Mesothelial cell of epicardium (in vitro differentiated cells): ENCODE measurements around the gene TRPM5. TPM values are rescaled to one million over a fixed set of nuclear protein-coding genes. Genes with fewer than 3 reads are reported as not detected.
A peak's percentile ranks its signal among the peaks of the same experiment; 100 is the strongest.

Source experiments
- DNase-seq, 2 experiments: peaks; one replicate each; pipeline ENCODE4 v3.0.0; 2021; ENCODE audit warnings: low spot score in 2 of 2; ENCODE audit not compliant: unreplicated experiment in 2 of 2
- H3K27ac Mint-ChIP-seq: 2 replicates; pipeline ENCODE4 v1.8.0; 2021; ENCODE audit warnings: mixed read lengths
- H3K27me3 Mint-ChIP-seq: 2 replicates; pipeline ENCODE4 v1.8.0; 2021; ENCODE audit warnings: low read depth, mixed read lengths
- H3K36me3 Mint-ChIP-seq: 2 replicates; pipeline ENCODE4 v1.8.0; 2021; ENCODE audit warnings: mixed read lengths
- H3K4me1 Mint-ChIP-seq: 2 replicates; pipeline ENCODE4 v1.8.0; 2021; ENCODE audit warnings: mixed read lengths
- H3K4me3 Mint-ChIP-seq: 2 replicates; pipeline ENCODE4 v1.8.0; 2021; ENCODE audit warnings: mild to moderate bottlenecking, moderate library complexity, mixed read lengths
- H3K9me3 Mint-ChIP-seq: 2 replicates; pipeline ENCODE4 v1.8.0; 2021; ENCODE audit warnings: mixed read lengths
- total RNA-seq: library from RNA; stranded (reverse); gene quantifications from 3 replicates; pipeline ENCODE4 v1.2.1, GENCODE V29; 2021
- TF ChIP-seq, protein P1 (sequence below): fragments of 200-600 bp; sonication (generic); IDR thresholded peaks from one replicate; pipeline ENCODE4 v1.5.0; 2021; ENCODE audit warnings: antibody characterized with exemption; ENCODE audit not compliant: unreplicated experiment

TRPM5 gene
- total RNA-seq, 1 donor from 2014 or later, result 6.9 TPM

DNA sequence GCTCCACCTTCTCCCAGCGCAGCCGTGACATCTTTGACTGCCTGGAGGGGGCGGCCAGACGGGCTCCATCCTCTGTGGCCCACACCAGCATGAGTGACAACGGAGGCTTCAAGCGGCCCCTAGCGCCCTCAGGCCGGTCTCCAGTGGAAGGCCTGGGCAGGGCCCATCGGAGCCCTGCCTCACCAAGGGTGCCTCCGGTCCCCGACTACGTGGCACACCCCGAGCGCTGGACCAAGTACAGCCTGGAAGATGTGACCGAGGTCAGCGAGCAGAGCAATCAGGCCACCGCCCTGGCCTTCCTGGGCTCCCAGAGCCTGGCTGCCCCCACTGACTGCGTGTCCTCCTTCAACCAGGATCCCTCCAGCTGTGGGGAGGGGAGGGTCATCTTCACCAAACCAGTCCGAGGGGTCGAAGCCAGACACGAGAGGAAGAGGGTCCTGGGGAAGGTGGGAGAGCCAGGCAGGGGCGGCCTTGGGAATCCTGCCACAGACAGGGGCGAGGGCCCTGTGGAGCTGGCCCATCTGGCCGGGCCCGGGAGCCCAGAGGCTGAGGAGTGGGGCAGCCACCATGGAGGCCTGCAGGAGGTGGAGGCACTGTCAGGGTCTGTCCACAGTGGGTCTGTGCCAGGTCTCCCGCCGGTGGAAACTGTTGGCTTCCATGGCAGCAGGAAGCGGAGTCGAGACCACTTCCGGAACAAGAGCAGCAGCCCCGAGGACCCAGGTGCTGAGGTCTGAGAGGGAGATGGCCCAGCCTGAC lies 41.2 kb downstream of the TRPM5 start:
- H3K27me3 Mint-ChIP-seq, result no peaks in the 10 kb centered on the region
- DNase-seq, result no peak
- H3K4me3 Mint-ChIP-seq, result peak overlapping the region; percentile 86
- no peaks in the 10 kb centered on the region for H3K9me3 Mint-ChIP-seq
- peaks cover 30% of the 10 kb centered on the region for H3K4me1 Mint-ChIP-seq
- H3K27ac Mint-ChIP-seq, result peak overlapping the region; percentile 39
- TF ChIP-seq, protein P1, sequence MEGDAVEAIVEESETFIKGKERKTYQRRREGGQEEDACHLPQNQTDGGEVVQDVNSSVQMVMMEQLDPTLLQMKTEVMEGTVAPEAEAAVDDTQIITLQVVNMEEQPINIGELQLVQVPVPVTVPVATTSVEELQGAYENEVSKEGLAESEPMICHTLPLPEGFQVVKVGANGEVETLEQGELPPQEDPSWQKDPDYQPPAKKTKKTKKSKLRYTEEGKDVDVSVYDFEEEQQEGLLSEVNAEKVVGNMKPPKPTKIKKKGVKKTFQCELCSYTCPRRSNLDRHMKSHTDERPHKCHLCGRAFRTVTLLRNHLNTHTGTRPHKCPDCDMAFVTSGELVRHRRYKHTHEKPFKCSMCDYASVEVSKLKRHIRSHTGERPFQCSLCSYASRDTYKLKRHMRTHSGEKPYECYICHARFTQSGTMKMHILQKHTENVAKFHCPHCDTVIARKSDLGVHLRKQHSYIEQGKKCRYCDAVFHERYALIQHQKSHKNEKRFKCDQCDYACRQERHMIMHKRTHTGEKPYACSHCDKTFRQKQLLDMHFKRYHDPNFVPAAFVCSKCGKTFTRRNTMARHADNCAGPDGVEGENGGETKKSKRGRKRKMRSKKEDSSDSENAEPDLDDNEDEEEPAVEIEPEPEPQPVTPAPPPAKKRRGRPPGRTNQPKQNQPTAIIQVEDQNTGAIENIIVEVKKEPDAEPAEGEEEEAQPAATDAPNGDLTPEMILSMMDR, result no peak
- peaks cover 2% of the 10 kb centered on the region for H3K36me3 Mint-ChIP-seq

DNA sequence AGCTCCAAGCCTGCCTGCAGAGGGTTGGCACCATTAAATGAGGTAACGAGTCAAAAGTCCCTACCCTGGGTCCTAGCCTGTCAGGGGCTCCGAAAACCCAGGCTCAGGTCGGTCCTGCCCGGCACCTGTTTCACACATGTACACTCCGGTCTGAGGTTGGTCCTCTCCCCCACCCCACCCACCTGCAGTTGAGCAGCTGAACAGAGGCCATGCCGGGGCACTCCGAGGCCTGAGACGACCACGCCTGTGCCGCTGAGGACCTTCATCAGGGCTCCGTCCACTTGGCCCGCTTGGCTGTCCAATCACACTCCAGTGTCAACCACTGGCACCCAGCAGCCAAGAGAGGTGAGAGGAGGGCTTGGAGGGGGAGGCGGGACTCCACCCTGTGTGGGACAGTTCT lies 42.2 kb downstream of the TRPM5 start:
- Mint-ChIP-seq H3K4me1 (peaks cover 24% of the 10 kb centered on the region), H3K4me3 (peak overlapping the region; percentile 86), H3K27me3 (no peaks in the 10 kb centered on the region), H3K27ac (peak overlapping the region; percentile 25), H3K36me3 (peaks cover 4% of the 10 kb centered on the region), H3K9me3 (no peaks in the 10 kb centered on the region)
- DNase-seq, result no peak
- TF ChIP-seq, protein P1, result no peak

DNA sequence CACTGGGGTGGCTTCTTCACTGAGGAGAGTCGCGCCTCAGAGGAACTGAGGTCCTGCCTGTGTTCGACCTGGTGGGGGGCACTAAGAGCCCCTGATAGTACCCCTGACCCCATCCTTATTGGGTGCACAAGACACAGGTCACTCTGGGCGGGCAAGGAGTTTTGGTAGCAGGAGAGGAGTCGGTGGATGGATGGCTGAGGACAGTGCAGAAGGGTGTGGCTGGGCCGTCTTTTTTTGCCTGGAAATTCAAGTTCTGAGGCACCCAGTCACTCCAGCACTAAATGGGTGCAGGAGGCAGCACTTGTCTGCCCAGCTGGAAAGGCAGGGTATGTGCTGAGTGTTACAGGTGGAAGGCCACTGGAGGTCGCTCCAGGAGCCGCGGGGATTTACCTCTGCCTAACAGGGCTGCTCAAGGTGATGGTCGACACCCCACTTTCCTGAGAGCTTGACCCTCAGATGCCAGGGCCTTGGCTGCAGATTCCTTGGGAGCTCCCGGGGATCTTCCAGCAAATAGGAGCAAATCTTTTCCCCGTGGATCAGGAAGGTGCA lies 42.8 kb downstream of the TRPM5 start:
- H3K4me1 Mint-ChIP-seq, result peaks cover 22% of the 10 kb centered on the region
- H3K27me3 Mint-ChIP-seq, result no peaks in the 10 kb centered on the region
- H3K27ac Mint-ChIP-seq, result peak overlapping the region; percentile 95
- DNase-seq, result no peak
- TF ChIP-seq, protein P1, result no peak
- no peaks in the 10 kb centered on the region for H3K9me3 Mint-ChIP-seq
- peak overlapping the region; percentile 86 for H3K4me3 Mint-ChIP-seq
- H3K36me3 Mint-ChIP-seq, result peaks cover 7% of the 10 kb centered on the region

DNA sequence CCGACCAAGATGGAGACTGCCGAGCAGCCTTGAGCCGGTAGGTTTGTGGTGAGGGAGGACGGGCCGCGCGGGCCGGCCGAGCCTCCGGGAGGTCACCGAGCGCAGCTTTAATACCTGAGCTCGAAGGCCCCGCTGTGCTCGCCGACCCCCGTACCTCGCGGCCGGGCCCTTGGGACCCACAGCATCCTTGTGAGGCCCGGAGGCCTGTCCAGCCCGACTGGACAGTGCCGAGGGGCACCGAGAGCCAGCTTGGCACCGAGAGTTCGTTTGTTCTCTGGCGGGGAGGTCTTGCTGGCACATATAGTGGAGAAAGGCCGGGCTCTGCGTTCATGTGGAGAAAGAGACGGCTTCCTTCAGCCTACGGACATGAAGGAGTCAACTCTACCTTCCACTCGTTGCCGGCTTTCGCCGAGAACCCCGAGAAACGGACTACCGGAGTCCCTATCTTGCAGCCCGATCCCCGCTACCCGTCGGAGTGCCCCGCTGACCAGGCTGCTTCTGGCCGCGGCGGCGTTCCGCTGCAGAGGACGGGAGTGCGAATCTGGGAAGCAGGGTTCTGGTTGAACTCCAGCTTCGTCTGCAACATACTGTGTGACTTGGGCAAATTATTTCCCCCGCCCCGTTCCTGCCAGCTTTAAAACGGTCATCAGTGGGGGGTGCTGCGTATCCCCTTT lies 43.4 kb downstream of the TRPM5 start:
- Mint-ChIP-seq H3K4me3 (peak overlapping the region; percentile 86), H3K27me3 (no peaks in the 10 kb centered on the region), H3K9me3 (no peaks in the 10 kb centered on the region), H3K36me3 (peaks cover 7% of the 10 kb centered on the region), H3K27ac (peak overlapping the region; percentile 95), H3K4me1 (peaks cover 19% of the 10 kb centered on the region)
- TF ChIP-seq, protein P1, result no peak
- DNase-seq, result peak in 1 of 2 experiments; percentile 47

DNA sequence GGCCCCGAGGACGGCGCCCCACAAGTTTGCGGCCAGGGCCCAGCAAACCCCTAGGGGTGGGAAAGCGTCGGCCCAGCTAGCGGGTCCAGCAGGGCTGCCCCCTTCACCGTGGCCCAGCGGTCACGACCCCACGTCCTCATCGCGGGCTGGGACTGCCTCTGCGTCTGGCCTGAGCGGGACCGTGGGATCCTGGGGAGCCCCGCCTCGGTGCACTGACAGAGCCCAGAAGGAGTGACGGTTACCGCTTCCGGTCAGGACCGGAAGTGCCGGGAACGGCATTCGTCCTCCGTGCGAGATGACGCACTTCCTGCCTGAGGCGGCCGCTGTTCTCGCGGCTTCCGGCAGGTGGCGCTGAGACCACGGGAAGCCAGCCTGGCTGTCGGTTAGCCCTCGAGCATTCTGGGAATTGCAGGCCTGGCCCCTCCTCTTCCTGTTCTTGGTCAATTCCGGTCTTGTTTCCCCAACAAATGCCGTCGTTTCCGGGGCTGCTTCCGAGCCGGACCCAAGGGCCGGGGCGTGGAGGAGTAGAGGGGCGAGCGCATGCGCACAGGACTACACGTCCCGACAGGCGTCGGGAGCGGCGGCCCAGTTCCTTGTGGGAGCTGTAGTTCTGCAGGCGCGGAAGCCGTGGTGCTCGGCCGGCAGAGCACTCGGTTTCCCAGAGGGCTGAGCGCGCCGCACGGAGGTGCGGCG lies 44.1 kb downstream of the TRPM5 start, which contains the start of gene TSSC4:
Gene TSSC4, plus strand, starts transcription at position 682 of the 693 bp plus-strand sequence. CDS start 1,884 bp downstream, outside the sequence.
- TF ChIP-seq, protein P1, result peak; percentile 99
- peaks cover 7% of the 10 kb centered on the region for H3K36me3 Mint-ChIP-seq
- peak; percentile 99 to 100 for DNase-seq
- H3K9me3 Mint-ChIP-seq, result no peaks in the 10 kb centered on the region
- peaks cover 18% of the 10 kb centered on the region for H3K4me1 Mint-ChIP-seq
- peak within 1 kb of the TSS; percentile 86 for H3K4me3 Mint-ChIP-seq
- H3K27ac Mint-ChIP-seq, result peak within 1 kb of the TSS; percentile 95
- no peaks in the 10 kb centered on the region for H3K27me3 Mint-ChIP-seq
